Measurements from ENCODE around the gene ZFP91.

The ZFP91 gene

GRCh38 chr11:58636587-58636986, 57.7 kb downstream of the ZFP91 start:
- no peak for DNase-seq

DNA sequence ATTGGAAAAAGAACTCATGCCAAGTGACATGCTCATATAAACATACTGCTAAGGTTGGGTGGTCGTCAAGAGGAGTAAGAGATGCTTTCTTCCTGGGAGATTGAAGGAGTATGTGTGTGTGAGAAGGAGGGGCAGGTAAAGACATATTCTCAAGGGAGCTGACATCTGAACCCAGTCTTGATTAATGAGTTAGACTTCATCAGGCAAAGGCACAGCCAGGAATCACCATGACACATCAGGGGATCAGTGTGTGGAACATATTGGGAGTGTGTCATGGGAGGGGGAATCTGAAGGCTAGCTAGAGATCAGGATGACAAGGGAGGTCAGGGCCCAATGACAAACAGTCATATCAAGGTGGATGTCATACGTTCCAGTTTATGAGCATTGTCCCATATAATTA, 58.5 kb downstream of the ZFP91 start:
- DNase-seq: no peak

DNA sequence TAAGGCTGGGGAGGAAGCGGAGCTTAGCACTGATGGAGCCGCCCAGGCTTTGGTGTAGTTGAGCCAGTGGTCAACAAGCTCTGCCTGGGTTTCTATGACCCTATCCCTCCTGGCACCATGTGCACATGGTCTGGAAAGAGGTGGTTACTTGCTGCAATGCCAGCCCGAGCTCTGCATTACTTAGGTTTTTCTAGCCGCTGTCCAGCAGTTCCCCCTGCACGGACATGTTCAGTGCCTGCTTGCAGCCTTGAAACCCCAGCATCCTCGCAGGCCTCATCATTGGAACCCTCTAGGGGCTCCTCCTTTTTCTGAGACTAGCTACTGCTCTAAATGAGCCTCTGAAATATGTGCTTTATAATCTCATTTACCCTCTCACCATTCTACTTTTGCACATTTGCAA, 60.2 kb downstream of the ZFP91 start:
- DNase-seq: no peak

- DNase-seq: no peak
Observed at GRCh38 chr11:58639669-58640068, 60.8 kb downstream of the ZFP91 start.

DNA sequence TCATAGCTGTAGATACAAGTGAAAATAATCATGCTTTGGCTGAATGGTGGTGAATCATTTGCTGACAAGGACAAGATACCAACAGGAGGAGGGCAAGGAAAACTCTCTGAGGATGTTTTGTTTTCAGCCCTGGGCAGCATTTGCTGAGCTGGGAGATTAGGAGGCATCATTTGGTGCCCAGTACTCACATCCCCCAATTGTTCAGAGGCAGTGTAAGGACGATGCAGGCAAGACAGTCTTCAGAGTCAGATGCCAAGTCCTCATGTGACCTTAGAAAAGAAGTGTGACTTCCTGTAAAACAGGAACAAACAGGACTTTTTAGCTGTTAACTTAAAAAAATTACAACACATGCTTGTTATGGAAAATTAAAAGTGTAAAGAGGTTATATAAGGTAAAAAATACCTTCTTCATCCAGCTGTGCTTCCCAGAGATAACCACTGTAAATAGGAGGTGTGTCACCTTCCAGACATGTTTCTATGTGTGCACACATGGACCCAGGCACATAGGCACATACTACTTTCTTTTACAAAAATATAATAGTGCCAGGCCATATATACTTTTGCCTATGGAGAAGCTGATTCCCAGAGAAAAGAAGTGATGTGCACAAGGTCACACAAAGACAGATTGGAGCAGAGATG, 61.6 kb downstream of the ZFP91 start:
- DNase-seq: no peak

- DNase-seq: no peak
Observed at GRCh38 chr11:58641341-58641740, 62.5 kb downstream of the ZFP91 start.

DNA sequence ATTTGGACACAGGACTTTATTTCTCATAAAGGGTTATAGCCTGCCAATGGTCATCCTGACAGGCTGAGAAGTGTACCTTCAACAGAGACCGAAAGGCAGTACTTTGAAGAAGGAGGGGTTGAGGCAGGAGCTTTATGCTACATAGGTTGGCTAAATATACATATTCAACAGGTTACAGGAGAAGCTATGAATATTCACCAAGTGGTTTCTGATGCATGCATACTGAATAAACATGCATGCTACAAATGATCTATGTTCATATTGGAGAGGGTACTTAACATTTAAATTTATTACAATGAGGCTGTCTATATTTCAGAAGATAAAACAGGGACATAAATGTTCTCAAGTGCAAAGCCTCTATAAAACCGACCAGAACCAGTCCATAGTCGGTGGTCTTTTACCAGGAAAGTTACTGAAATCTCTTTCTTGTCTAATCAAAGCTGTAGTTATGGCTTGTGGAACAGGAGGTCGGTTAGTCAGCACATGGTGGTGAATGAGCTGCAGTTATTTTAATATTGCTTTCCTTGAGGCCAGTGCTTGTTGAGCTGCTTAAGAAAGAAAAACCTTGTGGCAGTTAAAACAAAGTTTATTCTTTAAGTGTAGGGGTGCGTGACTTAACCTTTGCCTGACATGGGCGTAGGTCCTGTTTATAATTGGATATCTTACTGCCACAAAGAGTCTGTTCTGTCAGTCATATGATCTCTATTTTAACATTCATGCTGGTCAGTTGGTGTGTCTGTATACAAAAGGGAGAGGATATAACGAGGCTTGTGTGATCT, 63.1 kb downstream of the ZFP91 start:
- DNase-seq: no peak

- DNase-seq: no peak
Observed at GRCh38 chr11:58645854-58646253, 67.0 kb downstream of the ZFP91 start.

- DNase-seq: no peak
Observed at GRCh38 chr11:58647141-58647699, 68.4 kb downstream of the ZFP91 start.

DNA sequence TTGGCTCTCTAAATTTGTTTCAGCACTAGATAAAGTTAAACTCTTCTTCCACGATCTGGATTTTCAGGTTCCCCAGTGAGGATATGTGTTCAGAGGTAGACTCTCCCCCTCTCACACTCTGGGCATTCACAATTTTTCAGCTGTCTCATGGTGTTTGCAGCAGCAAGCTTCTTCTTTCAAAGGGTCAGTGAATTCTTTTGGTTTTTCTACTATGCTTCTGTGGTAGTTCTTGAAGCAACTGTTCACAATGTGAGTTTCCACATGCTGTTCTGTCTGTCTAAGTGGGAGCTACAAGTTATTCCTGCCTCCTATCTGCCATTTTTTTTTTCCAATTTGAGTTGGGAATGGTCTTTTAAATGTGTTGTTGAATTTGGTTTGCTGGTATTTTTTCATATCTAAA, 69.0 kb downstream of the ZFP91 start:
- no peak for DNase-seq

DNA sequence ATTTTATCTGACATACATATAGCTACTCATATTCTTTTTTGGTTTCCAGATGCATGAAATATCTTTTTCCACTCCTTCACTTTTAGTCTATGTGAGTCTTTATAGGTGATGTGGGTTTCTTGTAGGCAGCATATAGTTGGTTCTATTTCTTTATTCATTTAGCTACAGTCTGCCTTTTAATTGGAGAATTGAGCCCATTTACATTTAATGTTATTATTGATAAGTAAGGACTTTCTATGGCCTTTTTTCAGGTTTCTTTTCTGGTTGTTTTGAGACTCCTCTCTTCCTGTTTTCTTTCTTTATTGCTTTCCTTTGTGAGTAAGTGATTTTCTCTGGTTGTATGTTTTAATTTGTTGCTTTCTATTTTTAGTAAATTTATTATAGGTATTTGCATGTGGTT, 70.8 kb downstream of the ZFP91 start:
- no peak for DNase-seq

GRCh38 chr11:58650496-58650895, 71.6 kb downstream of the ZFP91 start:
- no peak for DNase-seq

GRCh38 chr11:58652726-58653280, 73.9 kb downstream of the ZFP91 start:
- DNase-seq: no peak

GRCh38 chr11:58654079-58654907, 75.4 kb downstream of the ZFP91 start:
- peak; percentile 77 for DNase-seq

DNA sequence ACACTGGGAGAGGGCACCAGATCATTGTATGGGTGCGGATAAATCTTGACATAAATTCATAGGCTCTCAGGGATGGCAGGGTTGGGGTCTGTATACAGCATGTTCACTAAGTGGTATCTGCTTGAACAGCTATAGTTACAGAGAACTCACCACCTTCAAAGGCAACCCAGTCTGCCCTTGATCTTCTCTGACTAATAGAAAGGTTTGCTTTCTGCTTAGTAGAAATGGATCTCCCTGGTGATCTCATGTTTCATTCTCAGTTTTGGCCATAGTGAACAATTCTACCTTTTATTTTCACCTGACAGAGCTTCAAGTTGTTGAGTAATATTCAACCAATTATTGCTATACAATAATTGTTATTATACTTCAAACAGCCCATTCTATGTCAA, 76.0 kb downstream of the ZFP91 start:
- DNase-seq: no peak

GRCh38 chr11:58656348-58656747, 77.5 kb downstream of the ZFP91 start:
- DNase-seq: no peak

GRCh38 chr11:58658623-58659022, 79.8 kb downstream of the ZFP91 start:
- DNase-seq: no peak

DNA sequence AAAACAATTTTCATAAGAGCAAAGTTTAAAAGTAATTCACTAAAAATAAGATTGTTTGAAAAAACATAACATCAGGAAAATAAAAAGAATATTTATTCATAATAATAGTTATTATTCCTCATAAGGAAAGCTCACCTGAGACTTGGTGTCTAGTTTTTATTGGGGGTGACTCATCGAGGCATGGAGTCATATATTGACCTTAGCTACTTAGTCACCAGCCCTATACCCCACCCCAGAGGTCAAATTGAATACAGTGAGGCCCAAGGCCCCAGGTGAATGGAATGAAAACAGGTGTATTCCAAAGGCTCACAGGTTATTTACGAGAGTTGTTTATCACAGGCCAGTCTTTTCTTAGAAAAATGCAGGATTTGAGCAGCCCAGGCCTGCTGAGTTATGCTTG, 80.5 kb downstream of the ZFP91 start:
- no peak for DNase-seq

DNA sequence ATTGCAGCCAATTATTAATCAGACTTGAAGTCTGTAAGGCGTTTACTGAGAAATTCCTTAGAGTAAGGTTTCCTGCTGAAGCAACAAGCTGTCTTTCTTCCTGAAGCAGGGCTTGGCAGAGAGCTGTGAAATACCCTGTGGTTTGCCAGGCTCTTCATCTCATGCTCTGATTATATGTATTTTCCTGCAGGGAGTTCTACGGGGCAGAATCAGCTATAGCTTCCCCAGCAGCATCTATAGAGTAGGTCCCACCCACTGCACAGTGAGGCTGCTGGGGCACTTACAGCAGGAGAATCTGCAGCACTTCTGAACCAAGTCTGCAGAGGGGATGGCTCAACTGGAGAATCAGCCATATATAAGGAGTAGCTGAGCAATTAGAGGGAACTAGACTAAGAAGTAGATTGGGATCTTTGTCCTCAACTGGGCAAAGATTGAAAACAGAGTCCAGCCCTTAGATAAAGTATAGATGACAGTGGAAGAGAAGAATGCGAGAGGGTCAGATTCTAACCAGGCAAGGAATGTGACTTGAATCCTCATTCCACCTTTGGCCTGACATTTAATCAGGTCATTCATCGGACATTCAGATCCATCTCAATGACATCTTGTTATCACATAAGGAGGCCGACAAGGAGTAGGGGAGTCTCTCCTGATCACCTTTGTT, 81.2 kb downstream of the ZFP91 start:
- DNase-seq: no peak

Data from activated T-cell treated with anti-CD3 and anti-CD28 coated beads, Interleukin-2, amount 50 U/mL, for 1 hour (primary cell).